AG04449 (cell line): ENCODE data around the gene ADAMTSL3.

Experiments
- CTCF ChIA-PET: fragments of 350-600 bp; formaldehyde crosslinking; extraction: SDS; loops from one replicate; lab custom pipeline; 2021; ENCODE audit warnings: antibody characterized with exemption; lab: Yijun Ruan, JAX
- POLR2A ChIA-PET: fragments of 400-600, 350-600 bp; formaldehyde crosslinking; extraction: SDS; loops from one replicate; lab custom pipeline; 2020; ENCODE audit warnings: antibody characterized with exemption, inconsistent platforms; lab: Yijun Ruan, JAX
- DNase-seq: peaks from one replicate; pipeline ENCODE4 v3.0.0-alpha.2; 2010; ENCODE audit warnings: low read depth, low spot score
- H3K4me3 ChIP-seq: 2 replicates; pipeline ENCODE4 v1.5.1; 2011; ENCODE audit warnings: low read depth, mild to moderate bottlenecking, control low read depth, low read length
- CTCF ChIP-seq: IDR thresholded peaks from one replicate; pipeline ENCODE4 v1.5.1; 2011; ENCODE audit warnings: mild to moderate bottlenecking, moderate library complexity, low read length, control low read depth, inconsistent platforms; ENCODE audit not compliant: insufficient read depth; ENCODE audit errors: missing control alignments

Gene ADAMTSL3

GRCh38 chr15:83917432-83917831, 263.5 kb downstream of the ADAMTSL3 start:
- ChIA-PET POLR2A (no interaction called here), CTCF (no interaction called here)
- no peak for TF ChIP-seq CTCF
- DNase-seq, result no peak
- no peak overlapping the region for H3K4me3 ChIP-seq

GRCh38 chr15:83918011-83918410, 264.1 kb downstream of the ADAMTSL3 start:
- DNase-seq, result no peak
- CTCF ChIA-PET, result no interaction called here
- TF ChIP-seq CTCF, result no peak
- no peak overlapping the region for H3K4me3 ChIP-seq
- POLR2A ChIA-PET, result no interaction called here

- no peak for TF ChIP-seq CTCF
- no peak overlapping the region for H3K4me3 ChIP-seq
- ChIA-PET CTCF (no interaction called here), POLR2A (no interaction called here)
- DNase-seq, result no peak
These were observed 265.5 kb downstream of the ADAMTSL3 start for GRCh38 chr15:83919319-83919830.

- ChIA-PET CTCF (no interaction called here), POLR2A (no interaction called here)
- DNase-seq, result no peak
- no peak overlapping the region for H3K4me3 ChIP-seq
- no peak for TF ChIP-seq CTCF
These were observed 266.1 kb downstream of the ADAMTSL3 start for GRCh38 chr15:83919978-83920510.

- ChIA-PET POLR2A (no interaction called here), CTCF (no interaction called here)
- TF ChIP-seq CTCF, result no peak
- H3K4me3 ChIP-seq, result no peak overlapping the region
- no peak for DNase-seq
These were observed 268.8 kb downstream of the ADAMTSL3 start for GRCh38 chr15:83922649-83923294.

- no peak for DNase-seq
- TF ChIP-seq CTCF, result no peak
- ChIA-PET POLR2A (no interaction called here), CTCF (no interaction called here)
- H3K4me3 ChIP-seq, result no peak overlapping the region
These were observed 272.2 kb downstream of the ADAMTSL3 start for GRCh38 chr15:83926116-83926515.
